Measurements from ENCODE around the gene RDH12.
"Not testable (repeated sequence)": the region's sequence is repeated elsewhere in the genome, so short reads cannot be mapped to it uniquely, and the experiment has no call there.

RDH12 gene

DNA sequence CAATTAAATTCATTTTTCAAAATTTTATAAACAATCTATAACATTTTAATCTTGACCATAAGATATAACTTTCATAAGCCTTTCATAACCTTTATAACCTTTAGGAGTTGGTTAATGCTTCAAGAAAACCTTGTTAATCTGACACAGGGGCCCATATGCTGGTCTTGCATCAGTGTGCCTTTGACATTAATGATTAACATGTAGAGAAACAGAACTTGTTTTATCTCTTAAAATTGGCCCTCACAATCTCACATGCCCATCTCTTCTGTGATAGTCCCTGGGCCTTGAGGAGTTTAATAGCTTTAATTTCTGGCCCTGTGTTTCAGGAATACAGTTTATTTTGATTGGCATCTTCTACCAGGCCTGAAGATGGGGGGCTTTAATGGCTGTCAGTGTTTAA is 7.7 kb downstream of the RDH12 start:
- not testable (repeated sequence) for DNase-seq

GRCh38 chr14:67709796-67710195 is 8.1 kb downstream of the RDH12 start:
- DNase-seq = not testable (repeated sequence)

DNA sequence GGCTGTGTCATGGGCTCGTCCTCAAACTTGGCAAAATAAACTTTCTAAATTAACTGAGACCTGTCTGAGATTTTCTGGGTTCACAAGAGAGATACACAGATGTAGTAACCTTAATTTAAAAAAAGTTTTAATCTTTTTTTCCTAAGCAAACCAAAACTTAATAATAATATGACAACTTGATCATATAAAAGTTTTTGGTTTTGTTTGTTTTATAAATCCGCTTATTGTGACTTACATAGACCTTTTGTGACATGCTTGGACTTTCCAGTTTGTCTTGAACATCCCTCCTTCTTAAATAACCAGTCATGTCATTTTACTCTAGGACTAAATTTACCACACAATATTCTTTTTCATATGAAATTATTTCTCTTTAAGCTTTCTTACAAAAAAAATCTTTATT is 8.5 kb downstream of the RDH12 start:
- no peak for DNase-seq

GRCh38 chr14:67717048-67717447 is 15.4 kb downstream of the RDH12 start:
- DNase-seq = no peak

DNA sequence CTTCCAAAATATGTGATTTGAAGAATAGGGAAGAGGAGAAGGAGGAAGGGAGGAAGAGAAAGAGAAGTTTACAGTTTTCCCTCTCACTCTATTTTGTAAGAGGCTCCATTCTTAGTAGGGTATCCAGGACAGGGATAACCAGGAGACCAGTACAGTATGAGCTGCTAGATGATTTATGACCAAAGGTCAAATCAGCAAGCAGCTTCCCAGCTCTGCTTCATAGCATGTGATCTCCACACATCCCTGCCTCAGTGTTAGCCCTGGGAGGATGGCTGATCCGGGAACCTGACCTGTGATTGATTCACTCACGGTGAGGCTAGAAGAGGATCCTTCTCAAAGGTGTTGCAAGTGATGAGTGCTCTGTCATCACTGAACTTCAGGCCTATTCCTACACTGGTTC is 16.6 kb downstream of the RDH12 start:
- no peak for DNase-seq

GRCh38 chr14:67719385-67719784 is 17.7 kb downstream of the RDH12 start:
- DNase-seq = not testable (repeated sequence)

DNA sequence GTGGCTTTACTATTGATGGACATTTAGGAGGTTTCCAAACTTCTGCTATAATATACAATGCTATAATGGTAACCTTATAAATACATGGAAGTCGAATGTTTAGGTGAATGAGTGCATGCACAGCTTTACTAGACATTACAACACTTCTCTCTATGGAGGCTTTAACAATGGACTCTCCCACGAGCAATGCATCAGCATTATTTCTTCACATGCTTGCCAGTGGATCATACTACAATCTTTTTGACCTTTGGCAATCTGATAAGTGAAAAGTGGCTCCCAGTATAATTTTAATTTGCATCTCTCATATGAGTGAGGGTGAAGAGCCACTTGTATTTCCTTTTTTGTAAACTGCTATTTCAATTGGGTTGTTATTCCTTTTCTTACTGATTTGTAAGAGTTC is 18.2 kb downstream of the RDH12 start:
- DNase-seq = no peak

DNA sequence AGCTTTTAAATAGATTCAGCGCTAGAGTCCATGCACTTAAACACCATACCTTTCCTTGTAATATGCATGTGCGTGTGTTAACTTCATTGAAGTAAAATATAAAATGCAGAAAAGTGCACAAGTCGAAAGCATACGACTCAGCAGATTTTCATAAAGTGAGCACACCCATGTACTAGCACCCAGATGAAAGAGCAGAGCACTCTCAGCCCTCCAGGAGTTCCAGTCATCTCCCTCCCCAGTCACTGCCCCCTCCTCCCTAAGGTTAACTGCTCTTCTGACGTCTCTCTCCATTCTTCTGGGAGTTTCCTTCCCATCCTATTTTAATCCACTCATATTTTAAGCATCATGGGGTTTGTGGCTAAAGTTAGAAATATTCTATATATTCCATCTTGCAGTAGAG is 20.2 kb downstream of the RDH12 start:
- no peak for DNase-seq

DNA sequence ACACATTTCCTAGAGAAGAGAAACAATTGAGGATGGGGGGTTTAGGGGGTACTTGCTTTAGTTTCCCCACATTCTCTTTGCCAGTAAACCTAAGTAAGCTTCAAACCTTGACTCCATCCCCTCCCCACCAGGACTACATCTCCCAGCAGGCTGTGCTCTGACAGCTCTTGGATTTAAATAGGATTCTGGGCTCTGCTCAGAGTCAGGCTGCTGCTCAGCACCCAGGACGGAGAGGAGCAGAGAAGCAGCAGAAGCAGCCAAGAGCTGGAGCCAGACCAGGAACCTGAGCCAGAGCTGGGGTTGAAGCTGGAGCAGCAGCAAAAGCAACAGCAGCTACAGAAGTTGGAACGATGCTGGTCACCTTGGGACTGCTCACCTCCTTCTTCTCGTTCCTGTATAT is 20.6 kb downstream of the RDH12 start:
- peak; percentile 18 for DNase-seq

DNA sequence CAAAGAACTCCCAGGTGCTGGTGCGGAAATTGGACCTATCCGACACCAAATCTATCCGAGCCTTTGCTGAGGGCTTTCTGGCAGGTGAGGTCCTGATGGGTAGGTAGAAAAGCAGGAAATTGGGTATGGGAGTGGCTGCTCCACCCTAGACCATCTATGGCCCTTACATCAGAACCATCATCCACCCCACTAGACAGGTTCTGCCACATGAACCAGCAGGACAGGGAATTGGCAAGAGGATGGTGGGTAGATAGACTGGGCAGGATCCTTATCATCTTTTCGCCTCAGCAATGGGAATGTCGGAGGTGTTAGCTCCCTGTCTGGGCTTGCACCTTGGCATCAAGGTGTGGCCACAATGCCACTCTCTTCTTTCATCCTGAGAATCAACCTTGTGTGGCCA is 23.5 kb downstream of the RDH12 start:
- DNase-seq = no peak

- DNase-seq = no peak
Measured at GRCh38 chr14:67727361-67727760, 25.7 kb downstream of the RDH12 start.

GRCh38 chr14:67728258-67728657 is 26.6 kb downstream of the RDH12 start:
- no peak for DNase-seq

GRCh38 chr14:67729072-67729885 is 27.6 kb downstream of the RDH12 start:
- DNase-seq = peak; percentile 12

- no peak for DNase-seq
Measured at GRCh38 chr14:67733616-67734015, 31.9 kb downstream of the RDH12 start.

GRCh38 chr14:67734675-67735074 is 33.0 kb downstream of the RDH12 start:
- no peak for DNase-seq

GRCh38 chr14:67735336-67736147 is 33.9 kb downstream of the RDH12 start:
- DNase-seq = no peak

GRCh38 chr14:67736771-67737170 is 35.1 kb downstream of the RDH12 start:
- DNase-seq = no peak

GRCh38 chr14:67738740-67739504 is 37.2 kb downstream of the RDH12 start:
- no peak for DNase-seq

- DNase-seq = no peak
Measured at GRCh38 chr14:67744046-67744445, 42.4 kb downstream of the RDH12 start.

DNA sequence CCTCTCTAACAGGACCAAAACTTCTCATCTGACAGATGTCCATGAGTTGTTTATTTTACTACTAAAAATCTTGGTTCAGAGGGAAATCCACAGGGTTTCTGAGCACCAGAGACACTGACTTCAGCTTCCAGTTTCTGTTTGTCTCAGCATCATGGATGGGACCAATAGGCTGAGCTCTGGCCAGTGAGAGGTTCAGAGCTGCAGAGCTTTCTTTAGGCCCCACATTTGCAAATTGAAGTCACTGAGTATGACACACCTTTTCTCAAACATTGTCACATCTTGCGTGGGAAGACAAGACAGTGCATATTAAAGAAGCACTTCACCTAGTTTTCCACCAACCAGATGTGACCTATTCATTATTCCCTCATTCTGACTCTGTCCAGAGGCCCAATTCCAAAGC is 45.2 kb downstream of the RDH12 start:
- DNase-seq = no peak

DNA sequence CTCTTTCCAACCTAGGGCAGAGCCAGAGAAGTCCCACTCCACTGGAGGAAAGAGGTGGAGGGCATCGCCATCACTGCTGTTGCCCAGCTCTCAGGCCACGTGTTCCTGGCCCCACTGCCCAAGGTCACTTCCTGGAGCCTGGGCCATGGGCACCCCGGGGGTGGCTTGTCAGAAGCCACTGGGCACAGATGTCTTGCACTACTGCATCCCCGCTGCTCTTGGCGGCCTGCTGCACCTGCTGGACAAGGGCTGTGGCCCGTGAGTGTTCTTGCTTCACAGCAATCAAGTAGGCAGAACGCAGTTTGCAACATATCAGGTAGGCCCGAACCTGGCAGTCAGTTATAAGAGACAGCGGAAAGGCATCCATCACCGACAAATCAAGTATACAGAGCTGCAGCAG is 46.6 kb downstream of the RDH12 start:
- no peak for DNase-seq

DNA sequence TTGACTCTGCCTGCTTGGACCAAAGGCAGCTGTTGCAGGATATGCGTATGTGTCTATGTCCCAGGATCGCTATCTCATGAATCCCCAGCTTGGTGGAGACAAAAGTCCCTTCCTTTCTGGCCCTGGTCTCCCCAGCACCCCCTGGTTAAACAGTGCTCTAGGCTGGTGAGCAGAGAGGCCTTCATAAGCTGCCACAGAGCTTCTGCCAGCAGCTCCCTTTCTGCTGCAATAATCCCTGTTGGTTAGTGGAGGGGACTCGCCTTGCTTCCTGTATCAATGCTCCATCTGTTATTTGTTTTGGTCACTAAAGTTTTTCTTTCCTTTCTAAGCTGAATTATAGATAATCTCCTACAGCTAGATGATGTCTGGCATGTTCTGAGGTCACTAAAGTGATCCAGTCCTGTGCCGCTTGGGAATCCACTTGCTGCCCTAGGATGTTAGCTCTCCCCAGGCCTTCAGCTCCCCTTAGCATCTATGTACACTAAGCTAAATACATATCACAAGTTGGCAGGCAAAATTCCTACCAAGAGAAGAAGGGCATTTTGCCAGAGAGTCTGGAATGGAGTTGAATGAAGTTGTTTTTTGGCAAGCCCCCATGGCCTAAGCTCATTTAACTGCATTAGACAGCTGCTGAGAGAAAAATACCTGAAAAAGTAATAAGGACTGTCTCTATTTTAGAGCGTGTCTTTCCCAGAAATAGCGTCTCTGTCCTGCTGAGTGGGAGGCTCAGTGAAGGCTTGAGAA is 47.8 kb downstream of the RDH12 start:
- DNase-seq = no peak

GRCh38 chr14:67756496-67756895 is 54.8 kb downstream of the RDH12 start:
- no peak for DNase-seq
